Erythroblast (primary cell): ENCODE data around the gene ASIC5.

Experiments
- GATA1 ChIP-seq: IDR thresholded peaks from 2 replicates; pipeline ENCODE4 v1.6.1; 2011; ENCODE audit warnings: low read depth, mild to moderate bottlenecking, control low read depth, low read length, moderate library complexity
- POLR2A ChIP-seq: IDR thresholded peaks from 2 replicates; pipeline ENCODE4 v1.6.1; 2011; ENCODE audit warnings: mild to moderate bottlenecking, low read length

GRCh38 chr4:155901013-155901412 lies 34.9 kb upstream of the ASIC5 start:
- TF ChIP-seq POLR2A (no peak), GATA1 (no peak)
